ENCODE measurements around the gene CEMIP.

DNA sequence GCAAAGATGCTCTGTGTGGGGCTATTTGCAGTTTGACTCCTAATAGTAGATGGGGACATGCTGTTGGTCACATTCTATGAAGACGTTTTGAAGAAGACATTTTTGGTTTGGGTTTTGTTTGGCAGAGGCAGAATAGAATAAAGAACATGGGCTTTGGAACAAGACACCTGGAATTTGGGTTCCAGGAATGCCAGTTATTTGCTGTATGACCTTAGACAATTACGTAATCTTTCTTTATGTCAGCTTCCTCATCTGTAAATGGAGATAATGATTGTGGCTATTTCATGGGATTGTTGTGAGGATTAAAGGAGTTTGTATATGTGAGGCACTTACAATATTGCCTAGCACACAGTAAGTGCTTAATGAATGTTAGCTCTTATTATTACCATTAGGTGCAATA, 118.9 kb downstream of the CEMIP start:
- TF ChIP-seq CTCF (IDR thresholded peaks at IDR 0.05) (no peak), POLR2A (IDR thresholded peaks at IDR 0.05) (no peak)
